ENCODE data around the gene KLHL20. TPM values are rescaled to one million over a fixed set of nuclear protein-coding genes. Genes with fewer than 3 reads are reported as not detected.
"Not testable (repeated sequence)": the region's sequence is repeated elsewhere in the genome, so short reads cannot be mapped to it uniquely, and the experiment has no call there.

KLHL20 gene
- total and polyA plus RNA-seq, 2 donors (not counting 3 experiments of a cell fraction or from before 2014, with no cell fraction given) = 14.0 to 26.9 TPM

DNA sequence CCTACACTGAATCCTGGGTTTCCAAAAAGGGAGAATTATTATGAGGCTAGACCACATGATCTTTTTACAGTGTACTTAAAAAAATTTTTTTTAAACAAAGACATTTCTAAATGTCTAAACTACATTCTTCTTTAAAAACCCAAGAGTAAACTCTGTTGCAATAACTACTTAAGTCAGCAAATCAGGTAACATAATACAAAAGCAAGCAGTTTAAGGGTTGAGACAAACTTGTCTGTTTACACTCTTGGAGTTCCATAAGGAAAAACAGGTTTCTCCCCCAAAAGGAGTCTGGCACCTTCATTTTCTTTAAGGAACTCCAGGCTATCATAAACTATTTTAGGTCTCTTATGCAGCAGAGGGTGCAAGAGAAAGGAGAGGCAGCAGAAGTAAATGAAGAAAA is 32.6 kb upstream of the KLHL20 start:
- Histone ChIP-seq H3K27ac (ENCODE audit: insufficient read depth, low read depth, low read length) (no peak overlapping the region), H2AFZ (ENCODE audit: low read depth, low read length) (no peak overlapping the region), H3K27me3 (ENCODE audit: control insufficient read depth in 2 of 2, insufficient read depth in 2 of 2, low read length in 2 of 2) (peaks cover 0 to 2% of the 10 kb centered on the region in 2 experiments), H3K79me2 (ENCODE audit: control insufficient read depth, insufficient read depth, low read length) (no peaks in the 10 kb centered on the region), H3K4me1 (ENCODE audit: control insufficient read depth, extremely low read depth, insufficient read depth, low read length) (no peaks in the 10 kb centered on the region), H3K9me3 (replicated peaks; ENCODE audit: control insufficient read depth, insufficient read depth, low read length) (no peaks in the 10 kb centered on the region), H3K4me3 (replicated peaks in 1 of 3; ENCODE audit: insufficient read depth in 1 of 3, low read depth in 1 of 3, low read length in 3 of 3) (no peak overlapping the region), H4K20me1 (replicated peaks; ENCODE audit: control insufficient read depth, extremely low read depth, insufficient read depth, low read length) (no peaks in the 10 kb centered on the region), H3K4me2 (ENCODE audit: insufficient read depth, low read length) (no peak overlapping the region), H3K9ac (replicated peaks; ENCODE audit: extremely low read depth, insufficient read depth, low read length) (no peak overlapping the region), H3K9me1 (replicated peaks; ENCODE audit: control insufficient read depth, extremely low read depth, insufficient read depth, low read length) (no peaks in the 10 kb centered on the region), H3K36me3 (ENCODE audit: control insufficient read depth in 2 of 2, extremely low read depth in 1 of 2, insufficient read depth in 2 of 2, low read length in 2 of 2) (no peaks in the 10 kb centered on the region)
- BruUV-seq (replicated peaks) = no TSS peak
- dilution Hi-C loops (cut with MboI; ENCODE audit: extremely low pct_ligation_motif_present, low sequenced_read_pairs) = no loop called here
- ChIA-PET POLR2A (no interaction called here), CTCF (interaction anchor here (0.8 to 1.6 kb wide), 4 partner anchors 9 to 13 kb away, joined by 3 to 6 read pairs (median 3); partner anchors contain the start of gene ANKRD45)
- TF ChIP-seq POLR2A (IDR thresholded peaks at IDR 0.05; ENCODE audit: low read depth, low read length) = no peak
- DNase-seq (ENCODE audit: low read depth, low spot score) (no peak), FAIRE-seq (no peak)
- intact Hi-C loops (cut with micrococcal nuclease) = no loop called here

DNA sequence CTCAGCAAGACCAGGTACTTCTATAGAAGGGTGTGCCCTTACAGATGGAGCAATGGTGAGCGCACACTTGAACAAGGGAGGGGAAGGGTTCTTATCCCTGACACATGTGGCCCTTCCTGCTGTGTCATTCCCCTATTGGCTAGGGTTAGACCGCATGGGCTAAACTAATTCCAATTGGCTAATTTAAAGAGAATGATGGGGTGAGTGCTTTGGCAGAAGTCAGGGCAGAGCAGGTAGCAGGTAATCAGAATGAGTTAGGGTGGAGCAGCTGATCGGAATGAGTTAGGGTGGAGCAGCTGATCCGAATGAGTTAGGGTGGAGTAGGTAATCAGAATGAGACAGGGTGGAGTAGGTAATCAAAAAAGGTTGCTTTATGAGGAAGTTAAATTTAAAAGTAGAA is 30.9 kb upstream of the KLHL20 start:
- H3K9ac ChIP-seq (replicated peaks; ENCODE audit: extremely low read depth, insufficient read depth, low read length); BruUV-seq (replicated peaks); FAIRE-seq; H4K20me1 ChIP-seq (replicated peaks; ENCODE audit: control insufficient read depth, extremely low read depth, insufficient read depth, low read length); H3K27me3 ChIP-seq (ENCODE audit: control insufficient read depth in 2 of 2, insufficient read depth in 2 of 2, low read length in 2 of 2); DNase-seq (ENCODE audit: low read depth, low spot score); H3K4me3 ChIP-seq (replicated peaks in 1 of 3; ENCODE audit: insufficient read depth in 1 of 3, low read depth in 1 of 3, low read length in 3 of 3); H3K4me1 ChIP-seq (ENCODE audit: control insufficient read depth, extremely low read depth, insufficient read depth, low read length); dilution Hi-C loops (cut with MboI; ENCODE audit: extremely low pct_ligation_motif_present, low sequenced_read_pairs); CTCF ChIA-PET; intact Hi-C loops (cut with micrococcal nuclease); H3K27ac ChIP-seq (ENCODE audit: insufficient read depth, low read depth, low read length); H3K9me3 ChIP-seq (replicated peaks; ENCODE audit: control insufficient read depth, insufficient read depth, low read length); H3K9me1 ChIP-seq (replicated peaks; ENCODE audit: control insufficient read depth, extremely low read depth, insufficient read depth, low read length); H3K4me2 ChIP-seq (ENCODE audit: insufficient read depth, low read length); H2AFZ ChIP-seq (ENCODE audit: low read depth, low read length); POLR2A ChIA-PET; H3K36me3 ChIP-seq (ENCODE audit: control insufficient read depth in 2 of 2, extremely low read depth in 1 of 2, insufficient read depth in 2 of 2, low read length in 2 of 2); H3K79me2 ChIP-seq (ENCODE audit: control insufficient read depth, insufficient read depth, low read length): not testable (repeated sequence)

DNA sequence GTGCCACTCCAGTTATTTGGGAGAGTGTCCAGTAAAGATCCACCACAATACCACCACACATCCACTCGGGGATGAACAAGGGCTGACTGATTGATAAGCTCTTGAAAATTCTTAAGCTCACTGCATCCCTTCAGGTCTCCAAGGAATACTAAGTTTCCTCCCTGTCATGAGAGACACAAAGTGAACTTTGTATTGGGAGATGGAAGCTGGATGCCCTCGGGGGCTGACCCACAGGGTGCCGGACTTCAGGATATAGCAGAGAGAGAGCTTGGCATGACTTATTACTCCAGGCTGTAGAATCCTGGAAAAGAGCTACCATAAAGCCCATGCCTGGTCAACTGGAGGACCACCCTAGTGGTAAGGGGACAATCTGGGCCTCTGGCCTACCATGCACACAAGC is 29.7 kb upstream of the KLHL20 start:
- H3K9me1 ChIP-seq (replicated peaks; ENCODE audit: control insufficient read depth, extremely low read depth, insufficient read depth, low read length); H2AFZ ChIP-seq (ENCODE audit: low read depth, low read length); H3K4me2 ChIP-seq (ENCODE audit: insufficient read depth, low read length); H3K27me3 ChIP-seq (ENCODE audit: control insufficient read depth in 2 of 2, insufficient read depth in 2 of 2, low read length in 2 of 2); H3K36me3 ChIP-seq (ENCODE audit: control insufficient read depth in 2 of 2, extremely low read depth in 1 of 2, insufficient read depth in 2 of 2, low read length in 2 of 2); H3K27ac ChIP-seq (ENCODE audit: insufficient read depth, low read depth, low read length); H4K20me1 ChIP-seq (replicated peaks; ENCODE audit: control insufficient read depth, extremely low read depth, insufficient read depth, low read length); FAIRE-seq; BruUV-seq (replicated peaks); POLR2A ChIA-PET; H3K4me1 ChIP-seq (ENCODE audit: control insufficient read depth, extremely low read depth, insufficient read depth, low read length); DNase-seq (ENCODE audit: low read depth, low spot score); intact Hi-C loops (cut with micrococcal nuclease); H3K9me3 ChIP-seq (replicated peaks; ENCODE audit: control insufficient read depth, insufficient read depth, low read length); H3K9ac ChIP-seq (replicated peaks; ENCODE audit: extremely low read depth, insufficient read depth, low read length); dilution Hi-C loops (cut with MboI; ENCODE audit: extremely low pct_ligation_motif_present, low sequenced_read_pairs); H3K4me3 ChIP-seq (replicated peaks in 1 of 3; ENCODE audit: insufficient read depth in 1 of 3, low read depth in 1 of 3, low read length in 3 of 3); H3K79me2 ChIP-seq (ENCODE audit: control insufficient read depth, insufficient read depth, low read length): not testable (repeated sequence)
- CTCF ChIA-PET = interaction anchor here (1.0 kb wide), 1 partner anchor 36 kb away, joined by 3 read pairs; no protein-coding TSS in a partner anchor

Measured in endothelial cell of umbilical vein (primary cell).